ENCODE results near the gene ANO10.
A peak's percentile ranks its signal among the peaks of the same experiment; 100 is the strongest.

Gene ANO10

GRCh38 chr3:43638594-43639447, 17.0 kb upstream of the ANO10 start:
- no peak for TF ChIP-seq CTCF (conservative IDR thresholded peaks at IDR 0.05; ENCODE audit: low read depth)
- DNase-seq (ENCODE audit: low spot score), result peak; percentile 31
- ChIA-PET POLR2A (ENCODE audit: low non-redundant PET) (no interaction called here), CTCF (no interaction called here)
- no peak overlapping the region for H3K27ac ChIP-seq

- no peak for DNase-seq (ENCODE audit: low spot score)
- ChIA-PET CTCF (no interaction called here), POLR2A (ENCODE audit: low non-redundant PET) (no interaction called here)
- no peak overlapping the region for H3K27ac ChIP-seq
- no peak for TF ChIP-seq CTCF (conservative IDR thresholded peaks at IDR 0.05; ENCODE audit: low read depth)
These were observed 15.9 kb upstream of the ANO10 start for GRCh38 chr3:43637702-43638101.

- no peak for TF ChIP-seq CTCF (conservative IDR thresholded peaks at IDR 0.05; ENCODE audit: low read depth)
- no peak for DNase-seq (ENCODE audit: low spot score)
- POLR2A ChIA-PET (ENCODE audit: low non-redundant PET), result no interaction called here
- CTCF ChIA-PET, result no interaction called here
- H3K27ac ChIP-seq, result no peak overlapping the region
These were observed 11.2 kb upstream of the ANO10 start for GRCh38 chr3:43632986-43633385.

- H3K27ac ChIP-seq, result peak overlapping the region; percentile 61
- ChIA-PET POLR2A (ENCODE audit: low non-redundant PET) (no interaction called here), CTCF (no interaction called here)
- TF ChIP-seq CTCF (conservative IDR thresholded peaks at IDR 0.05; ENCODE audit: low read depth), result no peak
- DNase-seq (ENCODE audit: low spot score), result peak; percentile 26
These were observed 10.5 kb upstream of the ANO10 start for GRCh38 chr3:43632269-43632733.

- CTCF ChIA-PET, result no interaction called here
- no peak for TF ChIP-seq CTCF (conservative IDR thresholded peaks at IDR 0.05; ENCODE audit: low read depth)
These were observed 7.9 kb upstream of the ANO10 start for GRCh38 chr3:43629741-43630140.

GRCh38 chr3:43629257-43629656, 7.4 kb upstream of the ANO10 start:
- ChIA-PET POLR2A (ENCODE audit: low non-redundant PET) (no interaction called here), CTCF (no interaction called here)
- DNase-seq (ENCODE audit: low spot score), result no peak
- H3K27ac ChIP-seq, result no peak overlapping the region
- no peak for TF ChIP-seq CTCF (conservative IDR thresholded peaks at IDR 0.05; ENCODE audit: low read depth)

More at GRCh38 chr3:43629741-43630140, 7.9 kb upstream of the ANO10 start:
- H3K27ac ChIP-seq, result no peak overlapping the region
- POLR2A ChIA-PET (ENCODE audit: low non-redundant PET), result no interaction called here
- no peak for DNase-seq (ENCODE audit: low spot score)
